GM18520 (cell line): ENCODE data around the gene MED13L.
"Not testable (repeated sequence)": the region's sequence is repeated elsewhere in the genome, so short reads cannot be mapped to it uniquely, and the experiment has no call there.

Source experiments
- ATAC-seq: cut with Tn5 transposase; IDR thresholded peaks from one replicate; pipeline ENCODE4 v1.9.1; 2021; ENCODE audit not compliant: unreplicated experiment

The MED13L gene

DNA sequence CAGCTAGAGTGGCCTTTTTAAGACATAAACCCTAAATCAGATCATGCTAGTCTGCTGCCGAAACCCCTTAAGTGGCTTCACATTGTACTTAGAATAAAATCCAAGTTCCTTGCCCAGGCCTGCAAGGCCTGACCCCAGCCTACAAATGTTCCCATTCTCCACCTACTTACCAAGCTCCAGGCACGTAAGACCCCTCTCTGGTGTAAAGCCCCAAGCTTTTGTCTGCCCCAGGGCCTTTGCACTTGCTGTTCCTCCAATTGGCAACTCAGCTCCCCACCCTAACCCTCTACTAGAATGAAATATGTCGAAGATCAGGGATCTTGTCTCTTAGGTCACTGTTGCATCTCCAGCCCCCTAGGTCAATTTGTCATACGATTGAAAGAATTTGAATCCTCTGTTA is 27.1 kb upstream of the MED13L start:
- no peak for ATAC-seq

DNA sequence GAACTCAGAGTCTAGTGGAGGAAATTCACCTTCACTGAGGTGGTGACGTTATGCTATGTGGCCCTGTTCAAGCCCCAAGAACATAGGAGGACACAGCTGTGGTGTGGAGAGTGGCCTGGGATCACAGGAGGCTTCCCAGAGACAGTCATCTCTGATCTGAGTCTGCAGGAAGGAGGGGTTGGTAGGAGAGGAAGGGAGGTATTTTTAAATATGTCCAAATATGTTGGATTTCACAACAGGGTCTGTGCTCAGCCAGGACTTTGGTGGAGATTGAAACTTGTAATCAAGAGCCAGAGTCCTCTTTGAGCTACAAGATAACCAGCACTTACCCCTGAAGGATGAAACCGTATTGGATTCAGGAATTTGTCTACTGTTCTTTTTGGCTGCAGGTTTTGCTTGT is 26.4 kb upstream of the MED13L start:
- ATAC-seq: no peak

DNA sequence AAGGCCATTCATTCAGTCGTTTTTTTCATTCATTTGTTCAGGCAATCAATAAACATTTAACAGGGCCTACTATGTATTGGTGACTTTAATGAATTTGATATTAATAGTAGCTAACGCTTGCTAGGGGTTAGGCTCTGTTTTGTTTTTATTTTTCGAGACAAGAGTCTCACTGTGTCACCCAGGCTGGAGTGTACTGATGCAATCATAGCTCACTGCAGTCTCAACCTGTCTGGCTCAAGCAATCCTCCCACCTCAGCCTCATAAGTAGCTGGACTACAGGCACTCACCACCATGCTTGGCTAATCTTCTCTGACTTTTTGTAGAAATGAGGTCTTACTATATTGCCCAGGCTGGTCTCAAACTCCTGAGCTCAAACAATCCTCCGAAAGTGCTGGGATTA is 25.6 kb upstream of the MED13L start:
- ATAC-seq: no peak

DNA sequence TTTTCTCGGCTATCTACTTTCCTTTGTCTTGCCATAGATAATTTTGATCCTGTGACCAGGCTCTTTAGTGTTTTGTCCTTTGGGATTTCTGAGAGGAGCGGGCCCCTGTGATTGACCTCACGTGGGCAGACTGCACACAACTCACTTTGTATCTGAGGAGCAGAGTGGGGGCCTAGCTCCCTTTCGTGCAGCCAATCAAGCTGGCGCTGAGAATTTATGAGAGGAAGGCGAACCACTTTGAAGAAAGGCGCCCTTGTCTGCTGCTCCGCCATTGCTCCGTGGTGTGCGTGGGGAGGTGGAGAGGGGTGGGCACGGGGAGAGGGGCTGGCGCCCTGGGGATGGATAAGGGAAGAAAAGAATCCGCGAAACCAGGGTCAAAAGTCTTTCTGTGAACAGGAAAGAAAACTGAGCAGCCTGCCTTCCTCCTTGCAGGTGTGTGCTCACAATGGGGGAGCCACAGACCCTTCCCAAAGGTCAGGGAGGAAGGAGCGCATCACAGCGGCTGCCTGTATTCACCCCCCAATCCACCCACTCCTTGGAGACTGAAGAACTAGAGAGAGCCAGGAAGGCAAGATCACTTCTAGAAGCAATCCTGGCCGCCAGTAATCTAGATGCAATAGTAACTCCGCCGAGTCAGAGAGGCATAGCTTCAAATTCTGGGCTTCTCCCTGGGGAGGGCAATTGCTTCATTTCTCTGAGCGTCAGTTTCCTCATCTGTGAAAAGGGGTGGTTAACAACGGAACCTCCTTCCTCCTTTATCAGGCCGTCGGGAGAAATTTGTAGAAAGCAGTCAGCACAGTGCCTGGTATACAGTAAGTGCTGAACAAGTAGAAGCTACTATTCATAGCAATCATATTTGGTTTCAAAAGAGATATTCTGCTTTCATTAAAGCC is 24.9 kb upstream of the MED13L start:
- no peak for ATAC-seq

DNA sequence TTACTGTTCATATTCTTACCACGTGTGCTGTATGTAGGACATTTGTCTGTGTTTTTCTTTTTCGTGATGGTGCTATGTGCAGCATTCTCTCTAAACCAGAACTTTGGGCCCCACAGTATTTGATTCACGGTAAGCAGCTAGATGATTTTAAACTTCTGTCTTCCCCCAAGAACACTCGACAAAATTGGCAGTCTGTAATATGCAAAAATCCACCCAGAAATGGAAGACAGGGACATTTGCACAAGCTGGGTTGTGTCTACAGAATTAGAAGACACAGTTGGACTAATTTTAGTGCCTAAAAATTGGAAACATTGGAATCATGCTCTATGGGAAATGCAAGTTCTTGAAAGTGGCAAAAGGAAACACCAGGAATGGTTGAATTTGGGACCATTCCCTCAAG is 24.1 kb upstream of the MED13L start:
- no peak for ATAC-seq

DNA sequence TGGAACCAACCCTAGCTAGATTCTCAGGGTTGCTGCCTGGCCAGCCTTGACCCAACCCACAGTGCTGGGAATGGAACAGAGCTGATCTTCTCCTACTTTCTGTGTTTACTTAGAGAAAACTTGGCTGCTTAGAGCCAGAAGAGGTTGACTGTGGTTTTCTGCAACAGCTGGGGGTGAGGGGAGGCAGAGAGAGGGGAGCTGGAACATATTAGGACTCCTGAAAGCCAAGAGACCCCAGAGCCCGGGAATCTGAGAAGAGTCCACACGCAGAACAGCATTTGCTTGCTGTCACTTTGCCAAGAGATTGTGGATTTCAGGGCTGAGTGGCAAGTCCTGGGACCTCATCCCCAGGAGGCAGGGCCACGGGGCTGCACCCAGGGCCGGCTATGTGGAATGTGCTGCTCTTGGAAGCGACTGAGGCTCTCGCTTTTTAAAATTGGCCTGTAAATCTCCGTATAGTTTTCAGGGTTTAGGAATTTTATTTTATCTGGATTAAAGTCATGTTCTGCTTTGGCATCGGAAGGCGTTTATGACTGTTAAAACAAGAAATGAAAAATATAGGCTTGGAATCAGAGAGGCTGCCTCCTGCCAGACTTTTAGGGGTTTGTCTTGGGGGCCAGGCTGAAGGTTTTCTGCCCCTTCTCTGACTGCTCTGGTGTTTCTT is 22.3 kb upstream of the MED13L start:
- no peak for ATAC-seq

DNA sequence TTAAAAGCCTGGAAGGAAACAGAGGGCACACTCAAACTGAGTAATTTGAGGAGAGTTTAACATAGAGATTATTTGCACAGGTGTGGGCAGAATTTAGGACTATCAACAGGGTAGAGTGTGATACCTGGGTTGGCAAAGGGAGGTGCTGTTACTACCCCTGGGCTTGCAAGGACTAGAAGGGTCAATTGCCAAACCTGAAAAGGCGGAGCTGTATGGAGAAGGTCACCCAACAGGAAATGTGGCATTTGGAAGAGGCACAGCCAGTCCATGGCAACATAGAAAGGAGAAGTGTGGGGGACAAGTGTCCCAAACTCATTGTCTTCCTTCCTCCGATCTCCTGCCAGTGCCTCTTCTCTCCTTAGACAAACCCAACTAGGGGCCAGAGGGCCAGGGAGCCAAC is 21.6 kb upstream of the MED13L start:
- no peak for ATAC-seq

DNA sequence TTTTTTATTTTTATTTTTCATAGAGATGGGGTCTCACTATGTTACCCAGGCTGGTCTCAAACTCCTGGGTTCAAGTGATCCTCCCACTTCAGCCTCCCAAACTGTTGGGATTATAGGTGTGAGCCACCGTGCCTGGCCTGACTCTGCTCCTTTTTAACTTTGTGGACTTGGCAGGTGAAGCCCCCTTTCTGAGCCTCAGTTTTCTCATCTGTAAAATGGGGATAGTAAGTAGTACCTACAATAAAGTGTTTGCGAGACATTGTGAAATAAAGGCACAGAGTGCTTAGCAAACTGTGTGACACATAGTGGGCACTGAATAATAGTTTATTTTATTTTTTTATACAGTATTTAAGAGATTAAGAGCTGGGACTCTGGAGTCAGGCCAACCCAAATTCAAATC is 21.1 kb upstream of the MED13L start:
- ATAC-seq: no peak

DNA sequence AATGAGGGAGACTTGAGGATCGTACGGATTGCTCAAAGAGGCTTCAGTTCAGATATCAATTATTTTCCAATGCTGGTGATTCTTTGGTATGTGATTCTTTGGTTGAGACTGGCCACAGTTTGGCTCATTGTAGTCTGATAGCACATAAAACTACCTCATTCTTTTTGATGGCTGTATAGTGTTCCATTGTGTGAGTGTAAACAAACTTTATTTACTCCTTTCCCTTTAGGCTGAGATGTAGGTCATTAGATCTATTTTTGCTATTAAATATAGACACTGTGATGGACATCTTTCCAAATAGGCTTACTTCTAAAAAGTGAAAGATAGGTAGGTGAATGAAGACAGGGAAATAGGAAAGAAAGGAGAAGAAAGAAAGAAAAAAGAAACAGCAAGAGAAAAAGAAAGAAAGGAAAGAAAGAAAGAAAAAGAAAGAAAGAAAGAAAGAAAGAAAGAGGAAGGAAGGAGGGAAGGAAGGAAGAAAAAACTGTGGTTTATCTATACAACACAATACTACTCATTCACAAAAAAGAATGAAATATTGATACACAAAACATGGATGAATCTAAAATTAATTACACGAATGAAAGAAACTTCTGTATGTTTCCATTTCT is 19.8 kb upstream of the MED13L start:
- no peak for ATAC-seq

DNA sequence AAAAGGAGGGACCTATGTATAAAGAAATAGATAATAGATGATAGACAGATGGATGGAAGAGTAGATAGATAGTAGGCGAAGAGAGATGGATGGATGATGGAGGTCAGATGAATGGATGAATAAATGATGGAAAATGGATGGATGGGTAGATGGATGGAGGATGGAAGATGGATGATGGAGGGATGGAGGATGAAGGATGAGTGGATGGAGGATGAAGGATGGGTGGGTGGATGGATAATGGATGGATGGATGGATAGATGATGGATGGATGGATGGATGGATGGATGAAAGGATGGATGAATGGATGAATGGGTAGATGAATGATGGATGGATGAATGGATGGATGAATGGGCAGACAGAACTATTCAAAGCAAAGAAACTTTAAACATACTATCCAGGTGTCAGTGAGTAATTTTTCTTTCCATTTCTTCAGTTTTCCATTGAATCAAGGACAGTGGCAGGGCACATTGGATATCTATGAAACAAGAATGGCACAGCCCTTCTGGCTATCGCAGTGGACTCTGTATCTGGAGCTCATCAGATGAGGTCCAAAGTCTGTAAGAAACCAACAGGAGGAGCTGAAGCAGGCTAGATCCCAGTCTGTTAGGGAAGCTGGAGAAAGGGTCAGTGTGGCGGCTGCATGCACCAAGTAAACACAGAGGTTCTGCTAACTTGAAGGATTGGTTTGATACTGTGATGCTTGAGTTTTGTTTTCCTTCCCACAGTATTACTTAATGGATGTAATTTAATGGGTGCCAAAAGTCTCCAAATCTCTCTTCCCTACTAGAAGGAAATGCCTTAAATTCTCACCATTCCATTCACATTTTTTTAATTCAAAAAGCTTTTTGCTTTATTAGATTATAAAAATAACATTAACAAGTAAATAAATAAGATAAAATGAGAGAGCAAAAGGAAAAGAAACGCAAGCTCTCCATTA is 18.1 kb upstream of the MED13L start:
- no peak for ATAC-seq

DNA sequence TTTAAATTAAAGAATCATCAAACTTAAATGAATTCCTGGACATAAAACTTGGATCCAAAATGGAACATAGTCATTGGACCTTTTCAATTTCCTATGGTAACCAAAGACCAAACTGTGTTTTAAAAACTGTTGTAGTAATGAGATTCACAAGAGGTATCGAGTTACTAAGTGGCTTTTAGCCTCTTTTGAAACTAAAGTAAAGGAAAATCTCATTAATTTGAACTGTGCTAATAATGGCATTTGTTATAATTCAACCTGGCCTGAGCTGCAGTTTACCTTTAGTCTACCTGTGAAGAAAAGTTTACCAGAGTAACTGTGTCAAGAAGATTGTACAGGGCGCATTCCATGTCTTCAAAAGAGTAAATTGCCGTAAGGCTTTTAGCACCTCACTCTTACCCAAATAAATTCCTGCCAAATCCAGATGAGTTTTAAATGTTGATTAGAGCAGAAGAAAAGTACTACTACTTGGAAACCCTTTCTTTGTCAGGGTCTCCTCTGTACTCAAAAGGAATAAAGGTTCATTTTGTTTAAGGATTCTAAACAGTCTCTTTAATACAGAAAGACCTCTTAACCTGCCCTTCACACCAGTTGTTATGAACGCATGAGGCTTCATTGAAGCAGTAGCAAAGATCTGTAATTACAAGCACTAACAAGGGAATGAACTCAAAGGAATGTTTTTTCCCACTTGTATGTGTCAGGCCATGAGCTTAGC is 17.1 kb upstream of the MED13L start:
- no peak for ATAC-seq

DNA sequence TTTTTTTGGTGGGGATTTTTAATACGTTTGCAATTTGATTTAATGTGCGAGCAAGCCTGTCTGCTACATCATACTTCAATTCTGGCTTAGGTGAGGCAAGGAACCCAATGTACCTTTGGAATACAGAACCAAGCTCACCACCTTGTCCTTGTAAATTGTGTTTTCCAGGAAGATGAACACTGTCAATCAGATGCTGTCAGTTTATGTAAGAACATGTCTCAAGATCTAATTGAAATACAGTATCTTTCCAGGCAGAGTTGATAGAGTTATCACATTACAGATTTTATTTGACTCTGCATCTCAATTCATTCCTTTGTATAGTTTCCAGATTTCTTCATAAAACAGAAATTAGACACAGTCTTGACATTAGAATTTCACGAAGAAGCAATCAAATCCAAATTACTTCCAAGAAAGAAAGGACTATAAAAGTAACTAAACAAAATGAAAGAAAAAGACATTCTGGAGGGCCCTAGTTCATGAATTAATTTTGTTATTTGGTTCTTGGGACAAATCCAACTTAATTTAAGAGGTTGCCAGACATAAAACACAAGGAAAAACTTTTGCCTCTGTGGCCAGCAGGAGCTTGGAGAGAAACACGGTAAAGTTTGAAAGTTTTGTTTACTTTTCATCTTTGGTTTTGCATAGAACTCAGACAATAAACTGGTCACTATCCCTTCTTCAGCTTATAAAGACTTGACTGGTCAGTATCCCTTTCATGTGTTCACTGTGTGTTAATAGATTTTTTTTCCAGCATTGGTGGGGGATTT is 16.4 kb upstream of the MED13L start:
- ATAC-seq: no peak

DNA sequence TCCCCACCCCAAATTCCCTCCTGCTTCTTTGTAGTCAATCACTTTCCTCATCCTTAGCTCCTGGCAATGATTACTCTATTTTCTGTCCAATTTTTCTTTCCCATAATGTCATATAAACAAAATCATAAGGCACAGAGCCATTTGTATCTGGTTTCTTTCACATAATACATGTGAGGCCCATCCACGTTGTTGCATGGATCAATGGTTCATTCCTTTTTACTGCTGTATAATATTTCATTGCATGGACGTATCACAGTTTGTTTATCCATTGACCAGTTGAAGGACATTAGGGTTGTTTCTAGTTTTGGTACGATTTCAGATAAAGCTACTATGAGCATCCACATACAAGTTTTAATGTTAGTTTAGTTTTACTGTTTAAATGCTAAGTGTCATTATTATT is 13.7 kb upstream of the MED13L start:
- ATAC-seq: no peak

DNA sequence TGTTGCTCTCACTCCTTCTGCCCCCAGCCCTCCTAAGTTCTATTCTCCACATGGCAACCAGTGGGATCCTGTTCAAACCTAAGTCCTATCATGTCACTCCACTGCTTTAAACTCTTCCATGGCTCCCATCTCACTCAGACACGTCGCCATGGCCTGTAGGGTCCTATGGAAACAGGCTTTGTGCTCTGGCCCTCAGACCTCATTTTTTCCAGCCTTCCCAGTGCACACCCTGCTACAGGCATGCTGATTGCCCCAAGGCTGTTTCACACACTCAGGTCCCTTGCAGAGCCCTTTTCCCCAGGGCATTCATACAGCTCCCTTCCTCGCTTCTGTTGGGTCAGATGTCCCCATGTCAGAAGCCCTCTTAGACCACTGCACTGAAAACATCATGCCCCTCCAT is 11.2 kb upstream of the MED13L start:
- no peak for ATAC-seq

DNA sequence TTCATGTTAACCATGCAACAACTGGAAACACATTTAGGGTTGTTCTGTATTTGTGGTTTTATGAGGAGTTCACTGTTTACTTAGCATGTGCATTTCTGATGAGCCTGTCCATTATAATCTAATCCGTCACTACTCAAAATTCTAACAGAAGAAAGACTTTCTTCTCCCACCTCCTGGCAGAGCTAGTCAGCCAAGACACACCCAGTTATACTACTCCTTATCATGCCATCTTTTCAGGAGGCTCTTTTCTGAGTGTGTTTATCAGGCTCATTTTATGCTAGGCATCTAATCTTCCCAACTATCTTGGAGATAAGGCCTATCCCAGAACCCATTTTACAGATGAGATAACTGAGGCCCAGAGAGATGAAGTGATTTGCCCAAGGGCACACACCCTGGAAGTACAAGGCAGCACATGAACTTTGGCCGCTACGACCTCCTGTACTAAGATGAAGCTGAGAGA is 10.4 kb upstream of the MED13L start:
- ATAC-seq: no peak

DNA sequence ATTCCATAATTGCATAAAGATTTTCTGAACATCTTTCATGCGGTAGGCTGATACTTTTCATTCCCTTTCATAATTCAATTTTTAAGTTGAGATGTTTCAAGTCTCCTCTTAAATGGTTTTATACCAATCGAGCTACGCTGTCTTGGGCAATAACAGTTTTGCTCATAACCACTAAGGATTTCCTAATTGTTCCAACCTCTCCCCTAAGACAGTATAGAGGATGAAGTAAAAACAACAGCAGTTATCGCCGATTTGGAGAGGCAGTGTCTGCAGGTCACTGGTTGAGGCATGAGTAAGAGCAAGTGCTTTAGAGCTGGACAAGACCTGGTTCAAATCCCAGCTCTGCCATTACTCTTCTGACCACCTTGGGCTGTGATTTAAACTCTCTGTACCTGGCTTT is 6.9 kb upstream of the MED13L start:
- no peak for ATAC-seq

DNA sequence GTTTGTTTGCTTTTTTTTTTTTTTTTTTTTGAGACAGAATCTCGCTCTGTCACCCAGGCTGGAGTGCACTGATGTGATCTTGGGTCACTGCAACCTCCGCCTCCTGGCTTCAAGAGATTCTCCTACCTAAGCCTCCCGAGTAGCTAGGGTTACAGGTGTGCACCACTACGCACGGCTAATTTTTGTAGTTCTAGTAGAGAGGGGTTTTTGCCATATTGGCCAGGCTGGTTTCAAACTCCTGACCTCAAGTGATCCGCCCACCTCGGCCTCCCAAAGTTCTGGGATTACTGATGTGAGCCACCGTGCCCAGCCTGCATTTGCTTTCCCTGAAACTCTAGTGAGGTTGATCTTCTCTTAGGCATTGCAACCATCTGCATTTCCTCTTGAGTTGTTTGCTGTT is 6.4 kb upstream of the MED13L start:
- ATAC-seq: not testable (repeated sequence)

DNA sequence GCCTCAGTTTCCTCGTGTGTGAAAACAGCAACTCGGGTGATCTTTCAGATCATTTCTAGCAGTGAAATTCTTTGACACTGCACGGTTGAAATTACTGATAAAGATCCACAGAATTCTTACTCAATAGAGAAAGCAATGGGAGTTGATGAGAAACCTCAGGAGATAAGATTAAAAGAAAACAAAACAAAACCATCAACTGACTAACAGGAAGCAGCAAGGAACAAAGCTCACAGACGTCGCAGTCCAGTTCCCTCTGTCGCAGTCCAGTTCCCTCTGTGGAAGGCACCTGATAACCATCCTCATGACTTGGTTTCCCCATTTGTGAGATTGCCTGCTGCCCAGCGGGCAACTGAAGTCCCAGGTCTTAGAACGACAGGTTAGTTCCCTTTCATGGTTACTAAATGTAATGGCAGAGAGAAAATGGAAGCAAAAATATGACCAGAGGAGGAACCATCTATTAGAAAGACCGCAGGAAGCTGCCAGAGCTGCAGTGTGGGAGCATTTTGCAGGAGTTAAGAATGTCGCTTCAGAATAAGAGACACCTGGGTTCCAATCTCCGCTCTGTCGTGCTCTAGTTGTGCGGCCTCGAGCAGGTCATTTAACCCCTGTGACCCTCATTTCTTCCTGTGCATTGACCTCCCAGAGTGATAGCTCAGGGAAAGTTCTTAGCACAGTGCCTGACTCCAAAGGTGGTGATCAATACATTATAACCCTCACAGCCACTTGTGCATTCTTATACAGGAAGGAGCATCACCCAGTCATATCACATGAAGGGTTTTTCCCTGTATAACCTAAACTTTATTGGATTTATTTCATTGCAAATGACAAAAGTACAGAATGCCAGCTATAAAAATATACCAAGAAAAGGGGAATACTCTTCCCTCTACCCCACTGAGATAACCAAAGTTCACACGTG is 5.1 kb upstream of the MED13L start:
- ATAC-seq: no peak
